Activated CD4-positive, alpha-beta T cell treated with anti-CD3 and anti-CD28 coated beads, Interleukin-2, amount 50 U/mL, for 16 hours (primary cell): Measurements from ENCODE around the gene CORO7.
A peak's percentile ranks its signal among the peaks of the same experiment; 100 is the strongest.

Experiments
- DNase-seq: peaks from one replicate; pipeline ENCODE4 v3.0.0-alpha.2; 2020

The CORO7 gene

DNA sequence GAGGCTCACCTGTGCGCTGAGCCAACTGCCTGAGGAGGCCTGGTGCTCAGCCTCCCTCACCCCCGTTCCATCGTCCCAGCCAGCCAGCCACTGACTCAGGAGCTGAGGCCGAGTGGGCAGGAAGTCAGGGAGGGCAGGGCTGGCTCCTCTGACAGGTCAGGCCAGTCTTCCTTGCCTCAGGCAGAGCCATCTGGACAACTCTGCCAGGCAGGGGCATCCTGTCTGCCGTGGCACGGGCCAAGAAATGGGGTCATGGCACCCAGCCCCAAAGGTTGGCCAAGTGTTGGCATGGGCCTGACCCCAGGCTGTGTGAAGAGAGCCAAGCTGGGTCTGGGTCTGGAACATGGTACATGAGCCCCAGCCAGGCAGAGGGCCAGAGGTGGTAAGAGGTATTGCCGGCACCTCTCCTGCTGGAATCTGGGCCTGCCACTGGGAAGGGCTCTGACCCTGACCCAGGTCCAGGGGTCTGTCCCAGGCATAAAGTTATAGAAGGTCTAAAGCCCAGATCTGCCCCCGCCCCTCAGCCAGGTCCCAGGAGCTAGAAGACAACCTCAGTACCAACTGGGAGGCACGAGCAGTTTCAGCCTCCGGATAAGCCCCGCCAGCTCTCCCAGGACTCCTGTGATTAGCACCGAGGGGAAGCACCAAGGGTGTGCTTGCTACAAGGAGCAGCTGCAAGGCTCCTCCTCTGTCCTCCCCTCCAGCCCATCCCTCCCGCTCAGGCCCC lies 47.2 kb downstream of the CORO7 start:
- DNase-seq = no peak

- DNase-seq = no peak
Observed at GRCh38 chr16:4367393-4367856, 49.0 kb downstream of the CORO7 start.

GRCh38 chr16:4366016-4366415 lies 50.4 kb downstream of the CORO7 start:
- no peak for DNase-seq

DNA sequence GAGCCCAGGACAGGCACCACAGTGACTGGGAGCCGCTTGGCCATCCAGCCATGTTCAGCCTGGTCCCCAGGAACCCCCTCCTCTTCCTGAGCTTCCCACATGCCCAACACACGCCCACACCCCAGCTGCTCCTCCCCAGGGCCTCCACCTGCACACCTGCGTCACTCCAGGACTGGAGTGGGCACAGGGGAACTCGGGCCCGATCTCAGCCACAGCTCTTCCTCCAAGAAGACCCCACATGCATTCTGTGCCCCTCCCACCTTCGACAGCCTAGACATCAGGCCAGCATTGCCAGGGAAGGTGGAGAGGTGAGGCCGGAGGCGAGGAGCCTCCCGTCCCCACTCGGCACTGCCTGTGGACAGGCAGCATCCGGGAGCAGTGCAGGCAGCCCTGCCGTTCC lies 50.8 kb downstream of the CORO7 start:
- no peak for DNase-seq

- DNase-seq = no peak
Observed at GRCh38 chr16:4365014-4365406, 51.4 kb downstream of the CORO7 start.

GRCh38 chr16:4364196-4365013 lies 52.0 kb downstream of the CORO7 start:
- DNase-seq = no peak

- no peak for DNase-seq
Observed at GRCh38 chr16:4362476-4363135, 53.8 kb downstream of the CORO7 start.

DNA sequence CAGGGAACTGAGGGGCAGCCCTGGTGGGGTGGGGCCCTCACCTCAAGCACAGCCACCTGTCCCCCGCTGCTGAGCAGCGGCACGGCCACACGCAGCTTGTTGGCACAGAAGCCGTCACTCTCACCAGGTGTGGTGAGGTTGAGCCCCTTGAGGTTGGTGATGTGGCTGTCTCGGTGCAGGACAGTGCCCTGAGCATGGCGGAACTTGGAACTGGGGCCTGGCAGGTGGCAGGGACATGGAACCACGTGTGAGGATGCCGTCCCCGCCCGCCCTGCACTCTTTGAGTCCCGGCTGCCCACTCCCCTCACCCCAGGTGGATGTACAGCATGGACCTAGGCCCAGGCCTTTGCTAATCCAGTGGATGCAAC lies 54.5 kb downstream of the CORO7 start:
- DNase-seq = no peak

GRCh38 chr16:4361033-4361943 lies 55.1 kb downstream of the CORO7 start:
- no peak for DNase-seq

GRCh38 chr16:4360538-4361021 lies 55.8 kb downstream of the CORO7 start:
- DNase-seq = no peak

- DNase-seq = no peak
Observed at GRCh38 chr16:4359914-4360313, 56.5 kb downstream of the CORO7 start.

DNA sequence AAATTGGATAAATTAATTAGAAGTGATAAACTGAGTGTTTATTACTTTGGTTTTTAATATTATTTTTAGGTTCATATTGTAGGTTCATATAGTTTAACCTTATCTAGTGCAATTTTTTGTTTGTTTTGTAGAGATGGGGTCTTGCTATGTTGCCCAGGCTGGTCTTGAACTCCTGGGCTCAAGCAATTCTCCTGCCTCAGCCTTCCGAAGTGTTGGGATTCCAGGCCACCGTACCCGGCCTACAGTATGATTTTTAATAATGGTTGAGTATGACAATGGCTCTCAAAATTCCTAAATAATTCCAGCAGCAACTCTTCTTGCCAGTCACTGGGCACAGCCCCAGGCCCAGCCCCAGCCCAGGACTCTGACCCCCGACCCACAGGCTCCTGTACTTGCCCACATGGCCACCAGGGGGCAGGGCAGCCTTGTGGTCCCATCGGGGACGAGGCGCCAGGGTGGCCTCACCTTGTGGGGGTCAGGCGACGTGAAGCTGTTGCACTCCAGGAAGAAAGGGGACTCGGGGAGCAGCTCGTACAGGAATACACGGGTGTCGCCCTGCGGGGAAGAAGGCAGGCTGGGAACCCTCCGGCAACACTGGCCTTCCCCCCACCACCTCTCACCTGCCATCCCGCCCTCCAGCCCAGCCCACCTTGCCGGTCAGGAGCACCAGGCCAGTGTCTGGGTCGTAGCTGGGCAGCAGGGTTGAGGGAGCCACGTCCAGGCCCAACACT lies 57.4 kb downstream of the CORO7 start:
- DNase-seq = peak; percentile 57

DNA sequence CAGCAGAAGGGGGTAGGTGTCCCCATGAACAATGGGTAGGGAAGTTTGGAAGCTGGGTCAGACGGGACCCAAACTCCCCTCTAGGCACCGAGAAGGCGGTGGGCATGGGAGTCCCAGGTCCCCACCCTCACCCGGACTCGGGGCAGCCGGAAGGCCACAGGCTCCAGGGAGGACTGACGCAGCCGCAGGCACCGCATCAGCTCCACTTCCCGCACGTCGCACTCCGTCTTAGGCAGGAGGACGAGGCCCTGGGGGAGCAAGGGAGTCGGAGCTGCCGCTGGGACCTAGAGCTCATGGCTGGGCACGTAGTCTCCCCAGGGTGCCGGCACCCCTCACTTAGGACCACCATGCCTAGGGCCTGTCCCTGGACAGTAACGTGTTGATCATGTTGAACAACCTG lies 58.2 kb downstream of the CORO7 start:
- no peak for DNase-seq

DNA sequence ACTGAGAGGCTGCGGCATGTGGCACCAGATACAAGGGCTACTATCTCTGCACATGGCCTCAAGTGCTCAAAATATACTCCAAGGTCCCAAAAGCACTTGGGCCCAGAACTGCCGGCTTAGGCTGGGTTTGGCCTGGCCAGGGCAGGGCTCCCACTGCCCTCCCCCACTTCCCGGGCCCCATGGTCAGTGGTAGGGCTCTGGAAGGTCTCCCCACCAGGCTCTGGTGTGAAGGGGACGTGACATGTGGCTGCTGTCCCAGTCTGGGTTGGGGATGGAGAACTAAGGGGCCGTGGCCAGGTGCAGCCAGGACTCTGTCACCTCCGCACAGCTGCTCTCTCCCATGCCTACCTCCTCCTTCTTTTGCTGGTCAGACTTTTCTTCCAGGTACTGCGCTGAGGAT lies 59.6 kb downstream of the CORO7 start:
- no peak for DNase-seq

GRCh38 chr16:4354512-4355409 lies 61.6 kb downstream of the CORO7 start:
- DNase-seq = no peak

DNA sequence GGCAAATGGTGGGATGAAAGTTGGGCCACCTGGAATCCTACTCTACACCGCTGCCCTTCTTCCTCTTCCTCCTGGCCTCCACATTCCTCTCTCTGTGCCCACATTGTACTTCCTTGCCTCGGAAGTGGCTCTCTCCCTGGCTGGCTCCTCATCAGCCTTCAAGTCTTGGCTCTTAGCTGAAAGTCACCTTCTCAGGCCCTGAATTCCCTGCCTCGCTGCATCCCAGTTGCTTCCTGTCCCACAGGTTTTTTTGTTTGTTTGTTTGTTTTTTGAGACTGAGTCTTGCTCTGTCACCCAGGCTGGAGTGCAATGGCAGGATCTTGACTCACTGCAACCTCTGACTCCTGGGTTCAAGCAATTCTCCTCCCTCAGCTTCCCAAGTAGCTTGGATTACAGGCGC lies 62.7 kb downstream of the CORO7 start:
- no peak for DNase-seq

DNA sequence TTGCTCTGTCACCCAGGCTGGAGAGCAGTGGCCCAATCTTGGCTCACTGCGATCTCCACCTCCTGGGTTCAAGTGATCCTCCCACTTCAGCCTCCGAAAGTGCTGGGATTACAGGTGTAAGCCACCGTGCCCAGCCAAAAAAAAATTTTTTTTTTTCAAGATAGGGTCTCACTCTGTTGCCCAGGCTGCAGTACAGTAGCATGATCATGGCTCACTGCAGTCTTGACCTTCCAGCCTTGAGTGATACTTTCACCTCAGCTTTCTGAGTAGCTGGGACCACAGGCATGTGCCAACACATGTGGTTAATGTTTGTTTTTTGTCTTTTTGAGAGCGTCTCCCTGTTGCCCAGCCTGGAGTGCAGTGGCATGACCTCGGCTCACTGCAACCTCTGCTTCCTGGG lies 63.6 kb downstream of the CORO7 start:
- no peak for DNase-seq

DNA sequence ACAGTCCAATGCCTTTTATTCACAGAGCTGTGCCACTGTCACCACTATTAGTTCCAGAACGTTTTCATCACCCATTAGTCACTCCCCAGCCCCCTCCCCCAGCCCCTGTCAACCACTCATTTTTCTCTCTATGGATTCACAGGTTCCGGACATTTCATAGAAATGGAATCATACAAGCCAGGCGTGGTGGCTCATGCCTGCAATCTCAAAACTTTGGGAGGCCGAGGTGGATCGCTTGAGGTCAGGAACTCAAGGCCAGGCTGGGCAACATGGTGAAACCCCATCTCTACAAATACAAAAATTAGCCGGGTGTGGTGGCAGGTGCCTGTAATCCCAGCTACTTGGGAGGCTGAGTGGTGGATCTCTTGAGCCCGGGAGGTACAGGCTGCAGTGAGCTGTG lies 64.5 kb downstream of the CORO7 start:
- no peak for DNase-seq

DNA sequence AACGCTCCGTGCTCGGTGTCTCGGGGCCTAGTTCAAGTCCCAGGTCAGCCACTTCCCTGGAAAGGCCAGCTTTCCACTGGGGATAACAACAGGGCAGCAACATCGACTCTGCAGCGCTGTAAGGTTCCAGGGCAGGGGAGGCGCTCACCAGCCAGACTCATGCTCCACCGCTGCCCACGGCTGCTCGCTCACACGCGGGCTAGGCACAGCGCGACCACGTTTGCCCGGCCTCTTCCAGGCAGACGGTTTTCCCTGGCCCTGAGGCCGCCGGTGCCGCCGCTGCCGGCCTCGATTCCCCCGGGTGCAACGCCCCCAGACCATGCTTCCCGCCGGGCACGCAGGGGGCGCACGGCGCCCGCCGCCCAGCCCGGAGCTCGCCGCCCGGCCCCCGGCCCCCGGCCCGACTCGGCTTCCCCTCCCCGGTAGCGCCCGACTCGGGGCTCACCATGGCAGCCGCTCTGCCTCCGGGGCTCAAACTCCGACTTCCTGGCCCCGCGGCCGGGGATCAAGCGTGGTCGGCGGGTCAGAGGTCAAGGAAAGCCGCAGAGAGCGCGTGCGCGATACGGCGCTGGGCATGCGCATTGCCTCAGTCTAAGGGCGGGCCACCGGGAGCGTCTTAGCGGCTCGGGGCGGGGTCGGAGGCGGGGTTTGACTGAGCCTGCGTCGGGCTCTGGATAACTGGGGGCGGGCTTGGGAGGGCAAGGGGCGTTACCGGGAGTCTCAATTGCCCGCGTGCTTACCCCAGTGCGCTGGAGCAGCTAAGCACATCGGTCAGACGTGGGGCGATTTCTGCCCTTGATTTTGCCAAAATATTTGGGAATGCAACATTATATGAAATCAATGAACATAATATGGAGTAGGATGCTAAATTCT lies 65.4 kb downstream of the CORO7 start, which contains the start of gene PAM16:
PAM16 (minus strand) TSS at position 535 of the 873 bp plus-strand sequence; CDS start at position 448, 87 bp downstream.
- DNase-seq = peak; percentile 99

DNA sequence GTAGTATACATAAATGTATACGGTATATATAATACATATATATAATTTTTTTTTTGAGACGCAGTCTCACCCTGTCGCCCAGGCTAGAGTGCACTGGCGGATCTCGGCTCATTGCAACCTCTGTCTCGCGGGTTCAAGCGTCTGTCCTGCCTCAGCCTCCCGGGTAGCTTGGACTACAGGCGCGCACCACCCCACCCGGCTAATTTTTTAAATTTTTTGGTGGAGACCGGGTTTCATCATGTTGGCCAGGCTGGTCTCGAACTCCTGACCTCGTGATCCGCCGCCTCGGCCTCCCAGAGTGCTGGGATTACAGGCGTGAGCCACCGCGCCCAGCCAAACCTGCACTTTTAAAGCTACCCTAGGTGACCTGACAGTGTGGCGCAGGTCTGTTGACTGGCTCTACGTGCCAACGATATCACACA lies 66.0 kb downstream of the CORO7 start:
- DNase-seq = peak; percentile 30
